SU-DHL-6 (cell line): Measurements from ENCODE around the gene MED12L.

Experiments
- H2AFZ ChIP-seq: fragments of 200-600 bp; sonication (generic); 2 replicates; pipeline ENCODE4 v1.6.1; 2014; ENCODE audit warnings: low read depth, mild to moderate bottlenecking, moderate library complexity, mixed read lengths, antibody characterized with exemption, low read length; ENCODE audit not compliant: severe bottlenecking
- H3F3A ChIP-seq: fragments of 200-600 bp; shearing (Covaris generic); 2 replicates; pipeline ENCODE4 v1.6.0; 2016; ENCODE audit warnings: antibody characterized with exemption, mild to moderate bottlenecking; ENCODE audit not compliant: insufficient read depth
- H3K27ac ChIP-seq: fragments of 200-600 bp; sonication (generic); 2 replicates; pipeline ENCODE4 v1.5.1; 2016; ENCODE audit warnings: low read depth, mild to moderate bottlenecking, low read length, moderate library complexity, mixed read lengths
- H3K27me3 ChIP-seq: fragments of 200-600 bp; sonication (generic), shearing (Covaris generic); 2 replicates; pipeline ENCODE4 v1.6.0; 2014; ENCODE audit warnings: mild to moderate bottlenecking, low read length
- H3K36me3 ChIP-seq: fragments of 200-600 bp; sonication (generic); 2 replicates; pipeline ENCODE4 v1.6.1; 2014; ENCODE audit warnings: mild to moderate bottlenecking, low read length, mixed read lengths
- H3K4me2 ChIP-seq: fragments of 300-600, 200-600 bp; shearing (Covaris generic), sonication (generic); 2 replicates; pipeline ENCODE4 v1.6.0; 2014; ENCODE audit warnings: low read length, low read depth, mild to moderate bottlenecking; ENCODE audit not compliant: poor library complexity, severe bottlenecking
- H3K4me3 ChIP-seq: fragments of 200-600 bp; sonication (generic); 2 replicates; pipeline ENCODE4 v1.5.1; 2014; ENCODE audit warnings: antibody characterized with exemption, low read length, mild to moderate bottlenecking, mixed read lengths; ENCODE audit not compliant: insufficient read depth, poor library complexity, severe bottlenecking
- H3K79me2 ChIP-seq: fragments of 200-600 bp; sonication (generic); 2 replicates; pipeline ENCODE4 v1.6.1; 2014; ENCODE audit warnings: mild to moderate bottlenecking, low read length, moderate library complexity; ENCODE audit not compliant: insufficient read depth
- H3K9ac ChIP-seq: fragments of 200-600 bp; sonication (generic); 2 replicates; pipeline ENCODE4 v1.7.0; 2014; ENCODE audit warnings: mild to moderate bottlenecking, low read length
- H3K9me2 ChIP-seq: fragments of 200-600 bp; sonication (generic); replicated peaks from 2 replicates; pipeline ENCODE4 v1.6.1; 2014; ENCODE audit warnings: low read length; ENCODE audit not compliant: insufficient read depth
- H3K9me3 ChIP-seq: fragments of 200-600 bp; sonication (generic); 2 replicates; pipeline ENCODE4 v1.6.1; 2014; ENCODE audit warnings: low read length, mixed read lengths; ENCODE audit not compliant: insufficient read depth
- H4K20me1 ChIP-seq: fragments of 200-600 bp; sonication (generic); 2 replicates; pipeline ENCODE4 v1.6.1; 2014; ENCODE audit warnings: low read depth, mild to moderate bottlenecking, antibody characterized with exemption, low read length, moderate library complexity, mixed read lengths
- EZH2phosphoT487 ChIP-seq: fragments of 200-600 bp; sonication (generic), shearing (Covaris generic); conservative IDR thresholded peaks from 2 replicates; pipeline ENCODE4 v1.6.1; 2018; ENCODE audit warnings: mild to moderate bottlenecking, antibody characterized with exemption, low read length, moderate library complexity, mixed read lengths
- TF ChIP-seq, protein P1 (sequence below): fragments of 200-600 bp; sonication (generic); IDR thresholded peaks from one replicate; pipeline ENCODE4 v1.5.1; 2017; ENCODE audit warnings: antibody characterized with exemption, mild to moderate bottlenecking, low read length, moderate library complexity; ENCODE audit not compliant: insufficient read depth, poor library complexity, severe bottlenecking

MED12L gene

DNA sequence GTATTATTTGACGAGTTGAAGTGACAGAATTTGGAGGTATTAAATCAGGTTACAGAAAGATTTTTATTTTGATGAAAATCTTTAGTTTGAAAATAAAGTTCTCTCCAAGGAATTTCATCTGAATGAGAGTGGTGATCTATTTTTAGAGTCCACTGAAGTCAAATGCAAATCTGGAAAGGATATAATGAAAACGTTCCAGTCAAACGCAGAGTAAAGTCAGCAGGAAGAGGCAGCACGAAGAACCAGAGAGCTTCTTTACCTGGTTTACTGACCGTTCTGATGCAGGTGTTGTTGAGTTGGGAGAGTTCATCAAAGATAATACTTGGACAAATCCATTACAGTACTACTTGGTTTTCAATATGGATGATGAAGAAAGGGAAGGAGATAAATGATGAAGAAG lies 184.2 kb downstream of the MED12L start:
- H3K4me2 ChIP-seq = no peak overlapping the region
- no peak overlapping the region for H3K9ac ChIP-seq
- no peak overlapping the region for H3K4me3 ChIP-seq
- no peak for TF ChIP-seq EZH2phosphoT487
- TF ChIP-seq, protein P1, sequence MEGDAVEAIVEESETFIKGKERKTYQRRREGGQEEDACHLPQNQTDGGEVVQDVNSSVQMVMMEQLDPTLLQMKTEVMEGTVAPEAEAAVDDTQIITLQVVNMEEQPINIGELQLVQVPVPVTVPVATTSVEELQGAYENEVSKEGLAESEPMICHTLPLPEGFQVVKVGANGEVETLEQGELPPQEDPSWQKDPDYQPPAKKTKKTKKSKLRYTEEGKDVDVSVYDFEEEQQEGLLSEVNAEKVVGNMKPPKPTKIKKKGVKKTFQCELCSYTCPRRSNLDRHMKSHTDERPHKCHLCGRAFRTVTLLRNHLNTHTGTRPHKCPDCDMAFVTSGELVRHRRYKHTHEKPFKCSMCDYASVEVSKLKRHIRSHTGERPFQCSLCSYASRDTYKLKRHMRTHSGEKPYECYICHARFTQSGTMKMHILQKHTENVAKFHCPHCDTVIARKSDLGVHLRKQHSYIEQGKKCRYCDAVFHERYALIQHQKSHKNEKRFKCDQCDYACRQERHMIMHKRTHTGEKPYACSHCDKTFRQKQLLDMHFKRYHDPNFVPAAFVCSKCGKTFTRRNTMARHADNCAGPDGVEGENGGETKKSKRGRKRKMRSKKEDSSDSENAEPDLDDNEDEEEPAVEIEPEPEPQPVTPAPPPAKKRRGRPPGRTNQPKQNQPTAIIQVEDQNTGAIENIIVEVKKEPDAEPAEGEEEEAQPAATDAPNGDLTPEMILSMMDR = no peak
- no peaks in the 10 kb centered on the region for H3F3A ChIP-seq
- H4K20me1 ChIP-seq = no peaks in the 10 kb centered on the region
- H3K9me2 ChIP-seq = no peaks in the 10 kb centered on the region
- no peaks in the 10 kb centered on the region for H3K79me2 ChIP-seq
- H3K27ac ChIP-seq = no peak overlapping the region
- no peaks in the 10 kb centered on the region for H3K27me3 ChIP-seq
- H3K9me3 ChIP-seq = no peaks in the 10 kb centered on the region
- 0 out of 2 replicates have a peak, but pooled peaks cover 2% of the 10 kb centered on the region for H3K36me3 ChIP-seq
- no peak overlapping the region for H2AFZ ChIP-seq

DNA sequence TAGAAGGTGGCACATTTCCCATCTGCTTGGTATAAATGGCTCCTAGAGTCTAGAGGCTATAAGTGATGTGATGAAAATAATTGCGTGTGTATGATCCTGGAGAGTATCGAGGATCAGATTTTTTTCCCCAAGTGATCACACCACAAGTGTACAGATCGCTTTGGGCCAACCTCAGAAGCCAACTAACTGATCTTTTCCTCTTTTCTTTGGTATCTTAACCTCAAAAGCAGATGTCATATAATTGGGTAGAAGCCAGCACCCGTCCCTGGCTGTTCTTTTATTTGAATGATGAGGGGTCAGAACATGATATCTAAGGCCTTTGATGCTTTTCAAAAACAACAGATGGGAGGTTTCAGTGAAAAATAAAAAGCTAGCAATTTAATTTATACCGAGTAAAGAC lies 189.6 kb downstream of the MED12L start:
- Histone ChIP-seq H2AFZ (no peak overlapping the region), H3K27ac (no peak overlapping the region), H3K79me2 (no peaks in the 10 kb centered on the region), H4K20me1 (no peaks in the 10 kb centered on the region), H3K4me3 (no peak overlapping the region), H3K4me2 (no peak overlapping the region), H3K27me3 (no peaks in the 10 kb centered on the region), H3F3A (no peaks in the 10 kb centered on the region), H3K36me3 (no peaks in the 10 kb centered on the region), H3K9ac (no peak overlapping the region), H3K9me2 (no peaks in the 10 kb centered on the region), H3K9me3 (no peaks in the 10 kb centered on the region)
- no peak for TF ChIP-seq EZH2phosphoT487

DNA sequence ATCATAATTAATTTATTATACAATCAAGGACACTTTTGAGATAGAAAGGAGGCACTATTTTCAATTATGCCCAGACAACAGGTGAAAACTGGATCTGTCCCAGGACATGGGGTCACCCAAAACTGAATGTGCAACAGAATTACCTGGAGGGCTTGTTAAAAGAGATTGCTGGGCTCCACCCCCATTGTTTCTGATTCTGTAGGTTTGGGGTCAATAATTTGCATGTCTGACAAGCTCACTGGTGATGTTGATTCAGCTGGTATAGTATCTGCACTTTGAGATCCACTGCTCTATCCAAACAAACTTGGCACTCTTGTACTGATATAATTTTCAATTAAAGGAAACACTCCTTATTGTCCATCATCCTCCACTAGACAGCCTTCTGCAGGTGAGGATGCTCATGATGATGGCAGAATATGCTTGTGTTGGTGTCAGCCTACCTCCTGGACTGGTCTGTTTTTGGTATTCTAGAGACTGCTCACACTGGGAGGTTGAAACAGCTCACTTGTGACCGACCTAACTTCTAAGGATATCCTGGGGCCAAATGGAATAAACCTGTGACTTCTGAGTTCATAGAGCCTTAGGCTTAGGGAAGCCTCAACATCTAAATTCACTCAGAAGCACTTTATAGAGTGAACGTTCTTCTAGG lies 190.7 kb downstream of the MED12L start:
- Histone ChIP-seq H3F3A (no peaks in the 10 kb centered on the region), H4K20me1 (no peaks in the 10 kb centered on the region), H3K27ac (no peak overlapping the region), H3K79me2 (no peaks in the 10 kb centered on the region), H3K4me3 (no peak overlapping the region), H3K4me2 (no peak overlapping the region), H3K9ac (no peak overlapping the region), H2AFZ (no peak overlapping the region), H3K27me3 (no peaks in the 10 kb centered on the region), H3K9me2 (no peaks in the 10 kb centered on the region), H3K9me3 (no peaks in the 10 kb centered on the region), H3K36me3 (no peaks in the 10 kb centered on the region)
- TF ChIP-seq, protein P1 = no peak
- no peak for TF ChIP-seq EZH2phosphoT487

DNA sequence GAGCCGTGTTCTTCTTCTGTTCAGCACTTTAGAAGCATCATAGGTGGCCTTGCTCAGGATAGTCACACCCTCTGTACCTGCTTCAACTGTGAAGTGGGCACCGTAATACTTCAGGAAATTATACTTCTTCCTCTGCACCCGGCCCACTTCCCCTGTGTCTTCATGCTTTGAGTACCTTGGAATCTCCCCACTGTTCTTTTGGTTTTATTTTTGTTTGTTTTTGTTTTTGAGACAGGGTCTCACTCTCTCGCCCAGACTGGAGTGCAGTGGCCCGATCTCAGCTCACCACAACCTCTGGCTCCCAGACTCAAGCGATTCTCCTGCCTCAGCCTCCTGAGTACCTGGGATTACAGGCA lies 191.2 kb downstream of the MED12L start:
- H3K79me2 ChIP-seq = no peaks in the 10 kb centered on the region
- no peaks in the 10 kb centered on the region for H3K9me2 ChIP-seq
- no peaks in the 10 kb centered on the region for H3K9me3 ChIP-seq
- H3K4me3 ChIP-seq = no peak overlapping the region
- TF ChIP-seq, protein P1 = no peak
- TF ChIP-seq EZH2phosphoT487 = no peak
- H3K27me3 ChIP-seq = no peaks in the 10 kb centered on the region
- H3F3A ChIP-seq = no peaks in the 10 kb centered on the region
- no peaks in the 10 kb centered on the region for H3K36me3 ChIP-seq
- H3K4me2 ChIP-seq = no peak overlapping the region
- H4K20me1 ChIP-seq = no peaks in the 10 kb centered on the region
- H2AFZ ChIP-seq = no peak overlapping the region
- no peak overlapping the region for H3K27ac ChIP-seq
- H3K9ac ChIP-seq = no peak overlapping the region
